NB4 (cell line): ENCODE data around the gene SCN1A.

ENCODE experiments used
- POLR2A ChIP-seq: IDR thresholded peaks from 2 replicates; pipeline ENCODE4 v1.6.1; 2011; ENCODE audit warnings: mild to moderate bottlenecking; ENCODE audit not compliant: insufficient read length; ENCODE audit errors: extremely low read depth
- TF ChIP-seq, protein P1 (sequence below): IDR thresholded peaks from 2 replicates; pipeline ENCODE4 v1.6.1; 2011; ENCODE audit warnings: low read depth, low read length

DNA sequence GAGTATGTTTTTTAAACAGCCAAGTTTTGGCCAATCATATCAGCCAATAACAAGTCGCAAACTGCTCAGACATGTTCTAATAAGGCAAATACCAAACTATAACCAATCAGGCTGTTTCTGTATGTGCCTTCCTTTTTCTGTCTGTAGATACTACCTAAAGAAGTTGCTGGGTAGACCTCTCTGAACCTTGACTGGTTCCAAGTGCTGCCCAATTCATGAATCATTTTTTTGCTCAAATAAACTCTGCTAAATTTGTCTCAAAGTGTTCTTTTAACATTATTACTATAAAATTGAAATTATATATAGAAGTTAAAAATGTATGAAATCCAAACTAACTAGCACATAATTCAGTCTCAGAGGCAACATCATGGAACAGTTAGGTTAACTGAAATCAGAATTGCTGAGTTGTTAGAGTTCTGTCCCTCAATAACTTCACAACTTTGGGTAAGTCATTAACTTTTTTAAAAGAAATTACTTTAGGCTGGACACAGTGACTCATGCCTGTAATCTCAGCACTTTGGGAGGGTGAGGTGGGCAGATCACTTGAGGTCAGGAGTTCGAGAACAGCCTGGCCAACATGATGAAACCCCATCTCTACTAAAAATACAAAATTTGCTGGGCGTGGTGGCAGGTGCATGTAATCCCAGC is 169.4 kb downstream of the SCN1A start:
- TF ChIP-seq, protein P1, sequence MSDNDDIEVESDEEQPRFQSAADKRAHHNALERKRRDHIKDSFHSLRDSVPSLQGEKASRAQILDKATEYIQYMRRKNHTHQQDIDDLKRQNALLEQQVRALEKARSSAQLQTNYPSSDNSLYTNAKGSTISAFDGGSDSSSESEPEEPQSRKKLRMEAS, result no peak
- TF ChIP-seq POLR2A, result no peak
